Renal cortex interstitium (tissue), 11 donors: ENCODE data around the gene RARA. TPM values are rescaled to one million over a fixed set of nuclear protein-coding genes. Genes with fewer than 3 reads are reported as not detected.

Experiments used
- DNase-seq, 11 donors: peaks; one replicate each; pipeline ENCODE4 v3.0.0-alpha.2; 2013; ENCODE audit warnings: low read depth in 9 of 11, low spot score in 4 of 11; ENCODE audit errors: extremely low read depth in 1 of 11
- polyA plus RNA-seq, 3 donors: library from polyadenylated mRNA; unstranded; fragments of 120-200 nt; gene quantifications; one replicate each; pipeline ENCODE4 v1.2.1, GENCODE V29; 2013; ENCODE audit not compliant: insufficient read length in 3 of 3

Gene RARA
- polyA plus RNA-seq, 3 donors: 37.9 to 41.5 (median 41.0) TPM

DNA sequence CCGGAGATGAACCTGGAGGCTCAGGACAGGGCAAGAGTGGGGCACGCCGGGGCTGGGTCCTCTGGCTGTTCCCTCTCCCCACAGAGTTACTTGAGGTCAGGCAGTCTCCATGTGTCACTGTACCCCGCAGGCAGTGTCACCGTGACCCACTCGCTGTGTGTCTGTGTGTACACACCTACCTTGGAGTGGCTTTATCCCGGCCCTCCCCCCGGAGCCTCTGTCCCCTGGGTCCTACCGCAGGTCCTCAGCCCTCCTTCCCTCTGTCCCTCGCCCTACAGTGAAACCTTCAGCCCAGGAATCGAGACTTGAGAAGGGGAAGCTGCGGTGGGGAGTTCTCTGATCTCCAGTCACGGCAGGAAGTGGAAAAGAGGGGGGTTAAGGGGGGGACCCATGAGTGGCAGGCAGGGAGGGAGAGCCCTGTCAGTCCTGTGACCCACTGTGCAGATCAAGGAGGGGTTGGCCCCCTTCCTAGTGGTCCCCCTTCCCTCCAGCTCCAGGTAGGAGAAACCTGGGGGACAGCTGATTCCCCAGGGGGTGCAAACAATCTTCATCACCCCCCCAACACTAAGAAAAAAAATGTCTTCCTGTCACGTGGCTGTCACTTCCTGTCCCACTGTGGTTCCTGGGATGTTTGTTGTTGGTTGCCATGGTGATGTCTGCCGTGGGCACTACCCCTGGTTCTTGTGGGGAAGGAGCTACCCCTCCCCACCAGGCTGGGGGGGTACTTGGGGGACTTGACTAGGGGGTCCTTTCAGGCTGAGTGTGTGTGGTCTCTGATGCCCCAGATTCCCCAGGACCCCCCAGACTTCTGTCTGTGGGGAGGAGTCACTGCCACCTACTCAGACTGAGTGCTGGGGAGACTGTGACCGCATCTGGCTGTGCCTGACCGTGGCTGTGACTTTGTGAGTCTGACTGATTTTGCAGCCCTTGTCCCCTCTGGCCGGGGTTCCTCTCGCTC lies 13.7 kb downstream of the RARA start:
- DNase-seq: peak in 3 of 11 donors; percentile 75 to 81 (median 78)

DNA sequence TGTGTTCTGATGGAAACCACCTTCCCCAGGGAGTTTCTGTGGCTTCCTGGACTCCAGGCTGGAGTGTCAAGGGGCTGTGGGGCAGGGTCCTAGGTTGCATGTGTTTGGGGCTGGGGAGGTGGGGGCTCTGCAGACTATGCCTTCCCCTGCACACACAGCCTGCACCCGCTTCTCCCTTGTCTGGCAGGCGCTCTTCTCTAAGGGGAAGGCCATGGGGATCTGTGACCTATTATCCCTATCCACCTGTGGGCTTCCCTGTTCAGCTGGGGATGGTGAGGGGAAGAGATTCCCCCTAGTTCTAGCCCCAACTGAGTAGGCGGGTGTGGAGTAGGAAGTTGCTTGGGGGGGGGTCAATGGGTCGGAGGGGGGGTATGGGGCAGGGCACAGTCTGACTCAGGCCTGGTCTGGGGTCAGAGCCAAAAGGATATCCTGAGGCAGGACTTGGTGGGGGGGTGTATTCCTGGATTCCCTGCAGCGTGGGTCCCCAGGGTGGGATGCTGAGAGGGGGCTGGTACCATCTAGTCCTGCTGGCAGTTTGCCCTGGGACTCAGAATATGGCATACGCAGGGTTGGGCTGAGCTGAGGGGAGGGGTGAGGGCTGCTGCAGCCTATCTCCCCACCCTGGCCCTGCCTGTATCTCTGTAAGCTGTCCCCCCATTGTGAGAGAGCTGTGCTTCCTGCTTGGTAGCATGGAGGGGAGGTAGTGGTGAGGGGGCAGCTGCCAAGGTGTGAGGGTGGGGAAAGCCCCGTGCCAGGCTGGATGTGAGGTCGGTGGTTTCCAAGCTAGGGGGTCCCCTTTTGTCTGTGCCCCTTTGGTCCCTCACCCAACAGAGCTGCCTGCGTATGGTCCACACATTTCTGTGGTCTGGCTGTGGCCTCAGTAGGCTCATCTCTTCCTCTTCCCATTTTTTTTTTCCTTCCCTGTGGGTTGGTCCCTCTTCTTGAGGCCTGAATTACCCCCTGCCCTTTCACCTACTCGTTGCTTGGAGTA lies 14.7 kb downstream of the RARA start:
- no peak for DNase-seq

DNA sequence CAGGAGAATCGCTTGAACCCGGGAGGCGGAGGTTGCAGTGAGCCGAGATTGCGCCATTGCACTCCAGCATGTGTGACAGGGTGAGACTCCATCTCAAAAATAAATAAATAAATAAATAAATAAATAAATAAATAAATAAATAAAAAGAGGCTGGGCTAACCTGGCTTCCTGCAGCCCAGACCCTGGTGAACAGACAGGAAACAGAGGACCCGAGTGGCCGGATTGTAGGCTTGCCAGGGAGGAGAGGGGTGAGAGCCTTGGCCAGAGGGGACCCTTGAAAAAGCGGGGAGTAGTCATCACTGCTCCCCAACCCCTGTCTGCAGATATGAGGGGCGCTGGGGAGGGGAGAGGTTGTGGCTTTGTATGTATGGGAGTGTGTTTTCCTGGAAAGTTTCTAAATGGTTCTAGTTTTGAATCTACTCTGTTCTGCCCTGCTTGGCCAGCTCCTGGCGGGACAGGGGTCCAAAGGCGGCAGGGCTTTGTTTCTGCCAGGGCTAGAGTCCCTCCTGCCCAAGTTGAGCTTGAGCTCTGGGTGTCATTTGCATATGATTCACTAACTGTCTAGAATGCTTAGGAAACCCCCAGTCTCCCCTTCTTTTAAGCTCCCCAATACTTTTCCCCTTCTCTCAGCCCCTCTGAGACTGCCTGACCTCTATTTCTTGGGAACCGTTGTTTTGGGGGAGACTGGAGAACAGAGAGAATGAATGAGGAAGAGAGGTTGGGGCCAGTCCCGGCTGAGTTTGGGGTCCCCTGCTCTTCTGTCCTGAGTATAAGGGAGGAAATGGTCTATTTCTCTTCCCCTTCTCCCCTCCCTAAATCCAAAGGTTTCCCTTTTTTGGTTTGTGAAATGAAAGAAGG lies 16.4 kb downstream of the RARA start:
- no peak for DNase-seq

DNA sequence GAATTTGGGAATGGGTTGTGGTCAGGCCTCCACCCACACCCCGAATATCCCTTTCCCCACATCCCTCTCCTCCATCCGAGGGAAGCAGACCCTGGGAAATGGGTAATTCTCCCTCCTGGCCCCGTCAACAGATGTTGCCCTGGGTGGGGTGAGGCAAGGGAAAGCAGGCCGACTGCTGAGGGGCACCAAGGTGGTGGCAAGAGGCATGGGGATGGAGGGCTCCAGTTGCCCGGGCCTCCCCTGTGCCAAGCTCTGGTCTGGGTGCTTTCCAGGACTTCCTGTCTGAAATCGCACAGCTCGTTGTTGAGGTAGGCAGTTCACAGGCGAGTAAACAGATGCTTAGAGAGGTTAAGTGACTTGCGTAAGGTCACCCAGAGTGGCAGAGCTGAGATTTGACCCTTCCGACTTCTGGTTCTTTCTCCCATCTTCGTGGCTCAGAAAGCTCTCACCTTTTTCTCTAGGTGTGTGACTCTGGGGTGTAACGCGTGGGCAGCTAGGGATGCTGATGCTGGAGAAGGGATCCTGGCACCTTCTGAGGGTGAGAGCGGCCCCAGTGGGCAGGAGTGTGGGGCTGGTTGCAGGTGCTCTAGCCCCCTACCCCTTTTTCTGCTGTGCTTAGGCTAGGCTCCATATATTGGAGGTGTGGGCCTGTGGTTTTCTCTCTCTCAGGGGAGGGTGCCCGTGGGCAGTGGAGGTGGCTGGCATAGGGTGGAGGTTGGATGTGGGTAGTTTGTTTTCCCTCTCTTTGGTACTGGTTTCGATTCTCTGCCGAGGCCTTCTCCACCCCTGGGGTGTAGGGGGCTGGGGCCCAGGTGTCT lies 17.2 kb downstream of the RARA start:
- DNase-seq: no peak

DNA sequence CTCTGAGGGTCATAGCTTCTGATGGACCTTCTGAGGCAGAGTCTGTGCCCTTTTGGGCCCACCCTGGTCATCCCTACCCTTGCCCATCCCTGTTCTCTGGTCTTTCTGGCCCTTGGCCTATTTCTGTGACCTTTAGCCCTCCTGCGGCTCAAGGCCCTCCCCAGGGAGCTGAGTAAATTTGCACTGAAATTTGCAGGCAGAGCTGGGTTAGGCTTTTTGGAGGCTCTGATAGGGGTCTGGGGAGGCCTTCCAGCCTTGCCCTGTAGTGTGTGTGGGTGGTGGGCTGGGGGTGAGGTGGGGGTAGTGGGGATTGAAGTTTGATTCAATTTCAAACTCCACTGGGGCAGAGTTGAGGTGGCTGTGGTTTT lies 17.8 kb downstream of the RARA start:
- no peak for DNase-seq

DNA sequence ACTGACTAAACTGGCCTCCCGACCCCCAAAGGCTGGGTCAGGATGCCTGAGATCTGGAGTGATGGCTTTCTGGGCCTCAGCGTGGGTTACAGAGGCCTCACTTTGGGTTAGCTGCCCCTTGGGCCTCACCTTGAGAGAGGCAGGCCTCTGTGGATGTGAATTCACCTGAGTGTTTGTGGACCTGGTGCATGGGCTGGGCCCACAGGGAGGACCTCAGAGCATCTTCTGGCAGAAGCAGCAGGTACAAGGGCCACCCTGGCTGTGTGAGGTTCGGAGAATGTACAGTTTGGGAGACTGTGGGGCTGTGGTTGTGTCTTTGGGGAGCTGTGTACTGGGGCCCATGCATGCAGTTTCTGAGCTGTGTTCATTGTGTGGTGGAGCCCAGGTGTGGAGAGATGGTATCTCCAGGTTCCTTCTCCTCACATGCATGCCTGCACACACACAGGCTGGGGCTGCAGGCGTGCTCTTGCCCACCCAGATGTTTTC lies 18.3 kb downstream of the RARA start:
- no peak for DNase-seq

DNA sequence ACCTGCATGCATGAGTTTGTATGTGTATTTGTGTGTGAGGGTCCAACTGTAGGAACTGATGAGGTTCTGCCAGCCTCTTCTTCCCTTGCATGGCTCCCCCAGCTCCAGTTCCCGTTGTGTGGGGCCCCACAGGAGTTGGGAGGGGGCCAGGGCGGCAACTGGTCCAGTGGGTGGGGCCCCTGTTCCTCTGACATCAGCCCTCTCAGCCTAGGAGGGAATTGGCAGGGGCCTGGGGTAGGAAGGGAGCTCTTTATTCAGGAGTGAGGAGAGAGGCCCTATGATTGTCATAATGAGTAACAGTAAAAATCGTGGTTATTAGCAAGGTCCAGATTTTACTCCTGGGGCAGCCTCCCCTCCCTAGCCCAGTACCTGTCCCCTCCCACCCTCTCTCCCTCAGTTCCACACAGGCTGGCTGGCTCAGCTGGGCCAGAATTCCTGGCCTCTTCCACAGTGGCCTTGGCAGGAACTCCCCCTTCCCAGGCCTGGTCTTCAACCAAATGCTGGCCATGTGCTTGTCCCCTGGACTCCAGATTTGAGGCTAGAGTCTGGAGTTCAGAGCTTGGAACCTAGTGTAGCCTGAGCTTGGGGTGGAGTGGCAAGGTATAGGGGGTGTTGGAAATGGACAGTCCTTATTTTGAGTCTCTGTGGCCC lies 18.9 kb downstream of the RARA start:
- no peak for DNase-seq

DNA sequence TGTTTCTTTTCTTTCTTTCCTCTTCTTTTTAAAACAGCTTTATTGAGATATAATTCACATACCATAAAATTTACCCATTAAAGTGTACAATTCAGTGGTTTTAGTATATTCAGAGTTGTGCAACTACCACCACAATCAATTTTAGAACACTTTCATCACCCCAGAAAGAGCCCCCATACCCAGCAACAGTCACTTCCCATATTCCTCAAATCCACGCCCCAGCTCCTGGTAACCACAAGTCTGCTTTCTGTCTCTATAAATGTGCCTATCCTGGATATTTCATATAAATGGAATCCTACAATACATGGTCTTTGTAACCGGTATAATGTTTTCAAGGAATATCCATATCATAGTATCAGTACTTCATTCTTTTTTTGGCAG lies 19.4 kb downstream of the RARA start:
- no peak for DNase-seq

DNA sequence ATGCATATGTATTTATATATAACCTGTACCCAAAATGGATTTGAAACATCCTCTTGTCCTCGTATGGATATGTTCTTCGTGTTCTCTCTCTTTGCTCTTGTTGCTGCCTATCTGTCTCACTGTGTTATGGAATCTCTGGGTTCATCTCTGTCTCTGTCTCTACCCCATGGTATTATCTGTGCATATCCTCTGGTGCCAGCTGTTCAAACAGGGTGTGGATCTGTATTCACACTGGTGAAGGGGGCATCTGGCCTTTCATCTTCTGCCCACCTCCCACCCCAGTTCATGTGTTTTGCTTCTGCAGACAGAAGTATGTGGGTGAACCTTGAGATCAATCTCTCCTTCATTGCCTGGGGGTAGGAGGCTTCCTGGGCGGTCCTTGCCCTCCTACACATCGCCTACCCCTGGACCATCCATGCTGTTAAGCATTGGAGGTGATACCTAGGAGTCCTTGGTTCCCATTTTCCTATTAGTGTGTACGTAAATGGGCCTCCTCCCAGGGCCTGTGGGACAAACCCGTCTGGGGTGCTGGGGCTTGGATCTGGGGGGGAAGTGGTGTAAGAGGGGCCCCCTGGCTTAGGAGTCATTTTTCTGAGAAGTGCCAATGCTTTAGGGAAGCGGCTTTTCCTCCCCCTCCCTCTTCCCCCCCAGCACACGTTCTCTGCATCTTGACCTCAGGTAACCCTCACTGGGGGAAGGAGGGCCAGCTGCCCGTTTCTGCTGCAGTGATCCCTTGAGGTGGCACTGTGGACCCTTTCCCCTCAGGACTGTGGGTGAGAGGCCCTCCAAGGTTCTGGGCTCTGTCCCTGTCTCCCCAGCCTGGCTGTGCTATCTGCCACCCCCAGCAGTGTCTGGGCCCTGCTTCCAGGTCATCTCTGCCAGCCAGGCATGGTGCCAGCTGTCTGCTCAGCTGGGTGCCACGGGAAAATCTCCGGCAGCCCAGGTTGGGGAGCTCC lies 21.1 kb downstream of the RARA start:
- no peak for DNase-seq

DNA sequence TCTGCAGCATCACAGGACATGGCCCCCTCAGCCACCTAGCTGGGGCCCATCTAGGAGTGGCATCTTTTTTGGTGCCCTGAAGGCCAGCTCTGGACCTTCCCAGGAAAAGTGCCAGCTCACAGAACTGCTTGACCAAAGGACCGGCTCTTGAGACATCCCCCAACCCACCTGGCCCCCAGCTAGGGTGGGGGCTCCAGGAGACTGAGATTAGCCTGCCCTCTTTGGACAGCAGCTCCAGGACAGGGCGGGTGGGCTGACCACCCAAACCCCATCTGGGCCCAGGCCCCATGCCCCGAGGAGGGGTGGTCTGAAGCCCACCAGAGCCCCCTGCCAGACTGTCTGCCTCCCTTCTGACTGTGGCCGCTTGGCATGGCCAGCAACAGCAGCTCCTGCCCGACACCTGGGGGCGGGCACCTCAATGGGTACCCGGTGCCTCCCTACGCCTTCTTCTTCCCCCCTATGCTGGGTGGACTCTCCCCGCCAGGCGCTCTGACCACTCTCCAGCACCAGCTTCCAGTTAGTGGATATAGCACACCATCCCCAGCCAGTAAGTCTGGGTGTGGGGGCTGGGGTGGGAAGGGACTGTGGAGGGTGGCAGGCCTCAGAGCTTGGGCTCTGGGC lies 22.0 kb downstream of the RARA start:
- DNase-seq: no peak

DNA sequence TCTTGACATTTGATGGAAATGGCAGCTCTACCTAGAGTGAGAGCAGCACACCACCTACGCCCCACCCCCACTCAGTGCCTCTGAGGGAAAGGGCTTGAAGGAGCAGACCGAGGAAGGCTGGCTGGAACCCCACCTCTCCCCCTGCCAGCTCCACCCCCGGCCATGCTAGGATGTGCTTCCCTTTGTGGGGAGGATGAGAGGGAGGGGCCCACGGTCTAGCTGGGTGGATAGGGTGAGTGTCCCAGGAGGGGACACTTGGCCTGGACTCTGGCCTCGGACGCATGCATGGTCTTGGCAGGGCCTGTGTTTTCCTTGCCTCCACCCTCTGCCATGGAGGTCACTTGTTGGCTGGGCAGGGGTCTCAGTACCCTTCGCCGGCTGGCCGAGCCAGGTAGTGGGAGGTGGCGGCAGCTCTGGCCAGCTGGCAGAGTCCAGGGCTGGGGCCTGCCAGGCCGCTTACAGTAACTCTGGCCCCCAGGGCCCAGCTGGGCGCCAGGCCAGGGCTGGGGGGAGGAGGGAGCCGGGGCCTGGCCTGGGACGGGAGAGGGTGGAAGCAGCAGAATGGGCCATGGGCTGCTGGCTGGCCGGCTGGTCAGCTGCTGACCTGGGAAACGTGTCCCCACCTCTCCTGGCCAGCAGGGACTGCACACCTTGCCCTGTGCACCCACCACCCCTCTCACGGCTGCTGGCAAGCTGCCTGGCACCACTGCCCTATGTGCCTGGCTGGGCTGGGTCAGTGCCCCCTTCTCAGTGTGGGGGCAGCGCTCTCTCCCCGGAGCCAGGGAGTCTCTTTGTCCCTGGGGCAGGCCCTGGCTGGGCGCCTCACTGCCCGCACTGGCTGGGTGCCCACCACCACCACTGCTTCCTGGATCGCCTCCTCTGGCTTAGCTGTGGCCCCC lies 23.0 kb downstream of the RARA start:
- no peak for DNase-seq

DNA sequence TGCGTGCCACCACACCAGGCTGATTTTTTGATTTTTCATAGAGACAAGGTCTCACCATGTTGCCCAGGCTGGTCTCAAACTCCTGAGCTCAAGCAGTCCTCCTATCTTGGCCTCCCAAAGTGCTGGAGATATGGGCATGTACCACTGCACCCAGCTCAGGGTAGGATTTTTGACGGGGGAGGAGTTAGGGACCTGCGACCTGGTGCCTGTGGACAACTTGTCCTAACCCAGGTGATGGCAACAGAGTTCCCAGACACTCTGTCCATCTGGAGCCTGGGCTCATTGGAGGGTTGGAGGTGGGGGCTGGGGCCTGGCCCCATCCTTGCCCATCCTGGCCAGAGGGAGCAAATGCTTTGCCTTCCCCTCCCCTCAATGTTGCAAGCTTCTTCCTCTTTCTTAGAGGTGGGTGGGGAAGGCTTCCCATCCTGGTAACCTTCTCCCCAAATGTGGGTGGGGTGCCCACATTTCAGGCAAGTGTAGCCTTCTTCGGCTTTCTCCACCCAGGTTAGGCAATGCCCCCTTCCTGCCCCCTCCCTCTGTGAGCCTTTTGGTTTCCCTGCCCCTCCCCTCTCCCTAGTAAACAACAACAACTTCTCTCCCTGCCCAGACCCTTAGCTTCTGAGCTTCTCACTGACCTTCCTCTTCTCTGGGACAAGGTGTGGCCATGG lies 24.9 kb downstream of the RARA start:
- no peak for DNase-seq

DNA sequence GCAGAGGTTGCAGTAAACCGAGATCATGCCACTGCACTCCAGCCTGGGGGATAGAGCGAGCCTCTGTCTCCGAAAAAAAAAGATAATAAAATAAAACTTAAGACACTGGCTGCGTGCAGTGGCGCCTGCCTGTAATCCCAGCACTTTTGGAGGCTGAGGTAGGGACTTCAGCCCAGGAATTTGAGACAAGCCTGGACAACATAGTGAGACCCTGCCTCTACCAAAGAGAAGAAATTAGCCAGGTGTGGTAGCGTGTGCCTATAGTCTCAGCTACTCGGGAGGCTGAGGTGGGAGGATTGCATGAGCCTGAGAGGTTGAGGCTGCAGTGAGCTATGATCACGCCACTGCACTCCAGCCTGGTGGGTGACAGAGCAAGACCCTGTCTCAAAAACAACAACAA lies 26.6 kb downstream of the RARA start:
- no peak for DNase-seq

DNA sequence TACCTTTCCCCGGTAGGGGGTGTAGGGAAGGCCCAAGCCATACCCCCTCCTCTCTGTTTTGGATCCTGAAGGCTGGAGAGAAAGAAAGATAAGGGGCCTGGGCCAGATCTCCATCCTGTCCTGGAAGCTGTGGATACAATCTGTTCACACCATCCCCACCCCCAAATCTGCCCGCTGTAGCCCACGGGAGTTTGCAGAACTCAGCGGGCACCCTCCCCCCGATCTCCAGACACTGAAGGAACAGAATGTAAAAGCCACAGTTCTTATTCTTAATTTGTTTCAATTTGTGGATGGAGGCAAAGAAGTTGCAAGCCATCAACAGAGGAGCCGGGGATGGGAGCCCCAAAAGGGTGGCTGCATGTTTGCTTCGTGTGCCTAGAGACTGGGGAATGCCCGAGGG lies 28.4 kb downstream of the RARA start:
- DNase-seq: no peak

DNA sequence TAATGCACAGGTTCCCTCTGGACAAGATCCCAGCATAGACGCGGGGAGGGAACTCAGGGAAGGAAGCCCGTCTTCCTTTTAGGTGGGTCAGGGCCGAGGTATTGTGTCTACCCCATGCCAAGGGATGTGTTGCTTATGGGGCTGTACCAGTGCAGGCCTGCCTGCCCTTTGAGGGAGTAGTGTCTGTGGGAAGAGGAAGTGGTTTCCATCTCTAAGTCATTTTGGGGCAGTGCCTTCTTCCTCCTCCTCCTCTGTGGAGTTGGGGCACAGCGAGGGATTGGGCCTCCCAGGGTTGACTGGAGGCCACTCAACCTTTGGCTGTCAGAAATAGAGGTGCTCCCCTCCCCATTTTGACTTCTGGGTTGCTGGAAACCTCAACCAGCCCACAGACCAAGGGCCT lies 29.1 kb downstream of the RARA start:
- DNase-seq: no peak
